Inflammatory macrophage treated with lipopolysaccharide for 4 hours (primary cell): Measurements from ENCODE around the gene VWA8.
"Not testable (repeated sequence)": the region's sequence is repeated elsewhere in the genome, so short reads cannot be mapped to it uniquely, and the experiment has no call there.

Source experiments
- DNase-seq: peaks from one replicate; pipeline ENCODE4 v3.0.0-alpha.2; 2020

VWA8 gene

DNA sequence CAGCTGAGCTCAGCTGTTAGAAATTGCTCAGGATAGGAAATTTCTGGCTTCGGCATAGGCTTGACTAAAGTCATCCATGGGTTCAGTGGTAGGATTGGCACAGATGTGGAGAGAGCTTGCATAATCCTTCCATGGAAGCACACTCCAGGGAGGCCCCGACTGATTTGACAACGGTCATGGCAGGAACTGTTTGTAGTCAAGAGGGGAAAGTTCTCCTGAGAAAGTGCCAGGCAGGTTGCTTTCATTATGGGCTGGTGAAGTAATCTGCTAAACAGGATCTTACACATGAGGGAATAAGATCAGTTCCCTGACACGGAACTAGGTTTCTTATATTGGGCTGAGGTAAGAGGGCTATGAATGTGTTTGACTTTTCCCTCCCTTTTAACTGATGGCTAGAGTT lies 383.5 kb downstream of the VWA8 start:
- peak; percentile 71 for DNase-seq

GRCh38 chr13:41573640-41574039 lies 387.3 kb downstream of the VWA8 start:
- not testable (repeated sequence) for DNase-seq

DNA sequence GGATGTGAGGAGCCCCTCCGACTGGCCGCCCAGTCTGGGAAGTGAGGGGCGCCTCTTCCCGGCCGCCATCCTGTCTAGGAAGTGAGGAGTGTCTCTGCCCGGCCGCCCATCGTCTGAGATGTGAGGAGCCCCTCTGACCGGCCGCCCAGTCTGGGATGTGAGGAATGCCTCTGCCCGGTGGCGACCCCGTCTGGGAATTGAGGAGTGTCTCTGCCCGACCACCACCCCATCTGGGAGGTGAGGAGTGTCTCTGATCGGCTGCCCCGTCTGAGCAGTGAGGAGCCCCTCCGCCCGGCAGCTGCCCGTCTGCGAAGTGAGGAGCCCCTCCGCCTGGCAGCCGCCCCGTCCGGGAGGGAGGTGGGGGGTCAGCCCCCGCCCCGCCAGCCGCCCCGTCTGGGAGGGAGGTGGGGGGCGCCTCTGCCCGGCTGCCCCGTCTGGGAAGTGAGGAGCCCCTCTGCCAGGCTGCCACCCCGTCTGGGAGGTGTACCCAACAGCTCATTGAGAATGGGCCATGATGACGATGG lies 389.0 kb downstream of the VWA8 start:
- DNase-seq: not testable (repeated sequence)

DNA sequence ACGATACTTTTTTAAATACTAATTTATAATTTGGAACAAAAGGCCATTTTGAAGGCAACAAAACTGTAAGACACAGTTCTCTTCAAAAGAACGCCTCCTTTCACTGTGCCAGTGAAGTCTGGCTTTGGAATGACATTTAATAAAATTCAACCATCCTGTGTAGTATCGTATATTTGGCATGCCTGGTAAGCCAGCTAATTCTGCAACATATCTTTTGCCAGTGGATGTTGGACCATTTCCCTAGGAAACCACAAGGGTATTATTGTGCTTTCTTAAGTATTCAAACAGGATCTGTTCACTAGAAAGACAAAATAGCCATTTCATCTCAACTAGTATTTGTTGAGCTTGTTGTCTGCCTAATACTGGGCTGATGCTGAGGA lies 391.9 kb downstream of the VWA8 start:
- DNase-seq: no peak

- no peak for DNase-seq
Measured at GRCh38 chr13:41568143-41568971, 392.6 kb downstream of the VWA8 start.

GRCh38 chr13:41567363-41567762 lies 393.5 kb downstream of the VWA8 start:
- no peak for DNase-seq

- DNase-seq: no peak
Measured at GRCh38 chr13:41565846-41566245, 395.1 kb downstream of the VWA8 start.

GRCh38 chr13:41565216-41565615 lies 395.7 kb downstream of the VWA8 start:
- DNase-seq: no peak

DNA sequence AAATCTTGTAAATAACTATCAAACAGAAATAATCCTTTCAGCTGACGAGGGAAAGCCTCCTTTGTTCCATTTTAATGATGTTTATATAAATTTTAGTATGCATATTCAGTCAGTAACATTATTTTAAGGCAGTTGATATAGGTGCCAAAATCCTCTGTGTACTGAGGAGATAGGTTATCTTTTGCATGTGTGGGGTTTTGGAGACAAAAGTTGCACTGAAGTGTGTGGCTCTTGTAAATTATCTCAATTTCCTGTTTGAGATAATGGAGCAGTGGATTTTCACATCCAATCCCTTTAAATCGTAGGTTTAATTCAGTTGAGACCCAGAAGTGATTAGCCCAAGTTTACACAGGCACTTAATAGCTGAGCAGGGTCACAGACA lies 396.9 kb downstream of the VWA8 start:
- no peak for DNase-seq

DNA sequence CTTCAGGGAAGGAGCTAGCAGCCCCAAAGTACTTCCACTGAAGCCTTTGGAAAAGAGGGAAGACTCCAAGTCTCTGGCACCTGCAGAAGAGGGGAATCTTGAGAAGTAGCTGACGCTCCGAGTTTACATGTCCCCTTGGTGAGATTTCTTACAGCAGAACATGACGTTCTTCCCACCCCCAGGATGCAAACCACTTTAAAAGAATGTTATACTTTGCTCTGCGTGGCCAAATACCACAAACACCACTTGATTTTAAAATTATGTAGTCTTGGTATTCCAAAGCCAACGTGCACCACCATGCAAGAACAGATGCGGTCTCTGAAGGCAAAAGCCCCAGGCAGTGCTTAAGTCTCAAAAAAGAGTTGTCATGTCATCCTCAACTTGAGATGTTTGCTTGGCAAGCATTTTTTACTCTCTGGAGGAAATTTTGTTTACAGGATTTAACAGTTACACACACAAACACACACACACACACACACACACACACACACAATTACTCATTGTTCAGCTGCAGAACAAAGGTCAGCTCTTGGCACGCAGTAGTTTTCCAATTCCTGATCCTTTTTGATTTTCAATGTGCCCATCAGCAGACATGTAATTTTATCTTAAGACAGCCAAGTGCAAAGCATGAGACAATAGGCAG lies 397.4 kb downstream of the VWA8 start:
- no peak for DNase-seq

GRCh38 chr13:41562541-41563178 lies 398.2 kb downstream of the VWA8 start:
- no peak for DNase-seq

DNA sequence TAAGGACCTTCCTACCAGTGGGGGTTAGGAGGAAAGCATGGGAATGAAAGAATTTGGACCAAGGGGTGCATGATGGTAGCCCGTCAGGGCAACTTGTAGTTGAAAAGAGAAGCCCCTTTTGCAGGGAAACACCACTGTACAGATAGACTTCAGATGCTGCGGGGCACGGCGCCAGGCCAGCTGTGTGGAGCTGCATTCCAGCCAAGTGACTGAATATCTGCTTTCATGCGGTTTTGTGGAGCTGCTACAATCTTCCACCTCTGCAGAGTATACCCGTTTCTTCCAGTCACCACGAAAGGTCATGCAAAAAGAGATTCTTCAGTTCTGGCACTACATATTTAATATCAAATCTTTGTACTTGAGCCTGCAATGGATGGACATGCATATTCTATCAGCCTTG lies 398.8 kb downstream of the VWA8 start:
- DNase-seq: no peak

- DNase-seq: no peak
Measured at GRCh38 chr13:41561170-41561569, 399.7 kb downstream of the VWA8 start.

DNA sequence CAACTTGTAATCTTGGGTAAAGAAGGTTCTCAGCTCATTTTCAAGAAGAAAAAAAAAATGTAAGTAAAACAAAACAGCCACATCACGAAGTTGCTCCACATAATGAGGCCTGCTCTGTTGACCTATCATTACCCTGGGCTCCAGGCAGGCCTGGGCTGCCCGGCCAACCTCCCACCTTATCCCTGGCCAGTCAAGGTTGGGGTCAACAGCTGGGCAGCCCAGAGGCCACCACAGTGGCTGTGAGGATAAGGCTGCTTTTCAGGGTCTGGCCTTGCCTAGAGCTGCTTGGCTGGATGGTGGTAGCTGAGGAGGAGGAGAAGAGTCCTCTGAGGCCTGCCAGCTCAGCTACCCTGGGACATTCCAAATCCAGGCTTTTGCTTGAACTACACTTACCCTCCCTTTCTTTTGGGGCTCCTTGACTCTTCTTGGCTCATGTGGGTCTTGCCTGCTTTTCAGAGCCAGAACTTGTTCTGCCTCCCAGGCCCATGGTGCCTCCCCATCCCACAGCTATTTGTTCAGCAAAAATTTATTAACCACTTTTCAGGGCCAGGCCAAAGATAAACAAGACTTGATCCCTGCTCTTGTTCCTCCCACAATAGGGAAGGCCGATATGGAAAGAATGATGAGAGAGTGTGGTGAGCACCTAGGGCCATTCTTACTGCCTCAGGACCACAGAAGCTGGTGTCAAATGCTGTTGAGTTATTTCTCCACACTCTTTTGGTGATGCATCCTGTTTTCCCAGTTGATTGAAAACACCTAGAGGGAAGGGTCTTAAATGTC lies 401.9 kb downstream of the VWA8 start:
- no peak for DNase-seq

DNA sequence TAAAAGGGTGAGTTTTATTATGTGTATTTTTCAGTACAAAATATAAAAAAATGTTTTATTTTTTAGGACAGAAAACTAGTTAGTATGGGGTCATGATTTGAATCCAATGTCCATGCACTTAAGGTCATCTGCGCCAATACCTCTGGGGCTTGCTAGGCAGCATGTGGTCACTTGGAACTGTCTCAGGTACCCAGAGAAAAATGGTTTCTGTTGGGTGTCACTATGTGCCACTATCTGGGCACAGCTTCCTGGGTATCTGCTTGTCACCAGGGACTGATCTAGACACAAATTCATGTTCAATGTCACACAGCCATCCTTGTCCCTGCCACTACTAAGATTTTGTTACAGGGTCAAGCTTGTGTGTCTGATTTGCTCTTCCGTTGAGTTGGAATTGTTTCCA lies 403.2 kb downstream of the VWA8 start:
- no peak for DNase-seq

GRCh38 chr13:41554626-41555386 lies 406.1 kb downstream of the VWA8 start:
- DNase-seq: no peak

GRCh38 chr13:41554180-41554579 lies 406.7 kb downstream of the VWA8 start:
- no peak for DNase-seq

DNA sequence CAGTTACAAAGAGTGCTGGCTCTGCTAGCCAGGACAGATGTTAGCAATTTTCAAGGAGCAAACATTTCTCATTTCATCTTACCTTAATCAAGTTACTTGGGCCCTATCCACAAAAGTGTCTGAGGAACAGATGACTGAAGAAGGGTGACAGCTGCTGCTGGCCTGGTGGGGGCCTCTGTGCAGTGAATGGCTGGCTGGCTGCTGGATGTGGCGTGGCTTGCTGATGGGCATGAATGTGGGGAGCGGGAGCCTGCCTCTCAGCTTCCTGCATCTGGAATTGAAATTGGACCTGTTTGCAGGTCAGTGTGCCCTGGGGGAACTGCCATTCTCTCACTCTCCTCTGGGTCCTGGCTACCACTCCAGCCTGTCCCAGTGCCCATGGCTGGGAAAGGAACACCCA lies 408.9 kb downstream of the VWA8 start:
- no peak for DNase-seq

GRCh38 chr13:41550276-41550675 lies 410.6 kb downstream of the VWA8 start:
- DNase-seq: no peak

GRCh38 chr13:41549491-41549890 lies 411.4 kb downstream of the VWA8 start:
- DNase-seq: no peak

DNA sequence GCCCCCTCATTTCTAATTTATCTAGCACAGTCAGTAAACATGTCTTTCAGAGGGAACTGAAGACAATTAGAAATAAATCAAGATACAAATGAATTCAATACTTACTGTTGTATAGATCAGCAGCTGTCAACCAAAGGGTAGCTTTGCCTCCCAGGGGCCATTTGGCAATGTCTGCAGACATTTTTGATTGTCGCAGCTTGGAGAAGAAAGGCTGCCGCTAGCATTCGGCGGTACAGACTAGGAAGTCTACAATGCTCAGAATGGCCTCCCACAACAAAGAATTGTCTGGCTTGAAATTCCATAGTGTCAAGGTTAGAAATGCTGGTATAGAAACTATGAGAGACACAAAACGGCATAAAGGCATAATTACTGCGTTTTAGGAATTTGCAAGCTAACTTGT lies 412.0 kb downstream of the VWA8 start:
- no peak for DNase-seq

GRCh38 chr13:41548031-41548430 lies 412.9 kb downstream of the VWA8 start:
- no peak for DNase-seq
